WTC11 (cell line): ENCODE results near the gene KLHL29. TPM values are rescaled to one million over a fixed set of nuclear protein-coding genes. Genes with fewer than 3 reads are reported as not detected.

Experiments
- ATAC-seq: fragments of 200-7000 bp; cut with Tn5 transposase; 2 replicates; pipeline ENCODE4 v1.10.0; 2021; ENCODE audit warnings: mild to moderate bottlenecking, moderate library complexity
- CTCF ChIA-PET: fragments of 300-600 bp; sonication (Branson Sonifier 250); formaldehyde crosslinking; loops from one replicate; lab custom pipeline; 2021; ENCODE audit warnings: antibody characterized with exemption; lab: Charles Lee
- POLR2A ChIA-PET: fragments of 350-600 bp; sonication (Branson Sonifier 250); formaldehyde crosslinking; loops from one replicate; lab custom pipeline; 2021; ENCODE audit warnings: antibody characterized with exemption; lab: Charles Lee
- DNase-seq: peaks from one replicate; pipeline ENCODE4 v3.0.0; 2021; ENCODE audit warnings: low spot score
- H3K27ac Mint-ChIP-seq: 2 replicates; pipeline ENCODE4 v1.8.0; 2021; ENCODE audit warnings: mixed read lengths
- H3K27me3 Mint-ChIP-seq: 2 replicates; pipeline ENCODE4 v1.8.0; 2021; ENCODE audit warnings: low read depth, mild to moderate bottlenecking, moderate library complexity, mixed read lengths
- H3K36me3 Mint-ChIP-seq: 2 replicates; pipeline ENCODE4 v1.8.0; 2021; ENCODE audit warnings: mixed read lengths
- H3K4me1 Mint-ChIP-seq: 2 replicates; pipeline ENCODE4 v1.8.0; 2022; ENCODE audit warnings: mixed read lengths
- H3K4me3 Mint-ChIP-seq: 2 replicates; pipeline ENCODE4 v1.8.0; 2021; ENCODE audit warnings: mild to moderate bottlenecking, moderate library complexity, mixed read lengths
- H3K9me3 Mint-ChIP-seq: 2 replicates; pipeline ENCODE4 v1.8.0; 2021; ENCODE audit warnings: mixed read lengths
- CBFB ChIP-seq: sonication (generic); formaldehyde crosslinking; IDR thresholded peaks from 2 replicates; pipeline ENCODE4 v1.8.1; 2022; ENCODE audit warnings: mild to moderate bottlenecking, low read depth, missing genetic modification reagents
- E2F5 ChIP-seq: sonication (generic); formaldehyde crosslinking; IDR thresholded peaks from 2 replicates; pipeline ENCODE4 v1.8.1; 2022; ENCODE audit warnings: mild to moderate bottlenecking, moderate library complexity, missing genetic modification reagents
- ELF4 ChIP-seq: sonication (generic); formaldehyde crosslinking; IDR thresholded peaks from 2 replicates; pipeline ENCODE4 v1.8.1; 2022; ENCODE audit warnings: low read depth, mild to moderate bottlenecking, moderate library complexity, missing genetic modification reagents
- ERG ChIP-seq: fragments of 250-450 bp; sonication (Bioruptor Pico); IDR thresholded peaks from 2 replicates; pipeline ENCODE4 v1.8.0; 2021; ENCODE audit warnings: mild to moderate bottlenecking
- GABPB1 ChIP-seq: sonication (generic); formaldehyde crosslinking; IDR thresholded peaks from 2 replicates; pipeline ENCODE4 v1.8.1; 2023; ENCODE audit warnings: mild to moderate bottlenecking, missing genetic modification reagents
- IRF1 ChIP-seq: sonication (generic); formaldehyde crosslinking; IDR thresholded peaks from 2 replicates; pipeline ENCODE4 v1.8.0; 2023; ENCODE audit warnings: missing genetic modification reagents
- JAZF1 ChIP-seq: fragments of 250-450 bp; sonication (Bioruptor Pico); IDR thresholded peaks from 2 replicates; pipeline ENCODE4 v1.9.0; 2021; ENCODE audit warnings: moderate library complexity, mild to moderate bottlenecking, inconsistent platforms
- JUN ChIP-seq: sonication (generic); formaldehyde crosslinking; IDR thresholded peaks from 2 replicates; pipeline ENCODE4 v1.8.0; 2023; ENCODE audit warnings: mild to moderate bottlenecking, missing genetic modification reagents
- MLX ChIP-seq: sonication (generic); formaldehyde crosslinking; IDR thresholded peaks from 2 replicates; pipeline ENCODE4 v1.8.1; 2023; ENCODE audit warnings: mild to moderate bottlenecking, missing genetic modification reagents, moderate library complexity
- NFE2L1 ChIP-seq: sonication (generic); formaldehyde crosslinking; IDR thresholded peaks from 2 replicates; pipeline ENCODE4 v1.8.1; 2023; ENCODE audit warnings: missing genetic modification reagents
- NR1H2 ChIP-seq: sonication (generic); formaldehyde crosslinking; IDR thresholded peaks from 2 replicates; pipeline ENCODE4 v1.9.0; 2021; ENCODE audit warnings: mild to moderate bottlenecking, moderate library complexity, missing genetic modification reagents
- STAT6 ChIP-seq: sonication (generic); formaldehyde crosslinking; conservative IDR thresholded peaks from 2 replicates; pipeline ENCODE4 v1.8.1; 2023; ENCODE audit warnings: mild to moderate bottlenecking, low read depth, missing genetic modification reagents, moderate library complexity
- ZBTB21 ChIP-seq: sonication (generic); formaldehyde crosslinking; IDR thresholded peaks from 2 replicates; pipeline ENCODE4 v1.8.1; 2023; ENCODE audit warnings: mild to moderate bottlenecking, missing genetic modification reagents, borderline replicate concordance
- ZNF263 ChIP-seq: sonication (generic); formaldehyde crosslinking; IDR thresholded peaks from 2 replicates; pipeline ENCODE4 v1.8.1; 2022; ENCODE audit warnings: low read depth, mild to moderate bottlenecking, moderate library complexity, missing genetic modification reagents
- ZNF281 ChIP-seq: sonication (generic); formaldehyde crosslinking; IDR thresholded peaks from 2 replicates; pipeline ENCODE4 v1.8.0; 2023; ENCODE audit warnings: mild to moderate bottlenecking, missing genetic modification reagents
- ZNF416 ChIP-seq: fragments of 250-450 bp; sonication (Bioruptor Pico); IDR thresholded peaks from 2 replicates; pipeline ENCODE4 v1.9.0; 2021; ENCODE audit warnings: mild to moderate bottlenecking, inconsistent platforms
- ZNF532 ChIP-seq: fragments of 250-450 bp; sonication (Bioruptor Pico); IDR thresholded peaks from 2 replicates; pipeline ENCODE4 v1.9.0; 2021; ENCODE audit warnings: mild to moderate bottlenecking, borderline replicate concordance
- total RNA-seq: library from RNA; stranded (reverse); gene quantifications from 3 replicates; pipeline ENCODE4 v1.2.3, GENCODE V29; 2021

KLHL29 gene
- total RNA-seq, 1 experiment from 2014 or later, result 7.1 TPM

GRCh38 chr2:23476786-23477185 lies 91.8 kb downstream of the KLHL29 start:
- H3K4me3 Mint-ChIP-seq, result no peak overlapping the region
- peaks cover 27% of the 10 kb centered on the region for H3K27me3 Mint-ChIP-seq
- ChIA-PET POLR2A (no interaction called here), CTCF (interaction anchor here (0.9 kb wide), 1 partner anchor 88 kb away, joined by 3 read pairs; no protein-coding TSS in a partner anchor)
- no peaks in the 10 kb centered on the region for H3K9me3 Mint-ChIP-seq
- DNase-seq (no peak), ATAC-seq (no peak)
- no peaks in the 10 kb centered on the region; the same call in 1 of the 2 replicates for H3K36me3 Mint-ChIP-seq
- H3K4me1 Mint-ChIP-seq, result peaks cover 63% of the 10 kb centered on the region
- no peak for TF ChIP-seq ZBTB21 (CRISPR knock-in tag)
- TF ChIP-seq MLX (CRISPR knock-in tag), result no peak
- no peak for TF ChIP-seq STAT6 (CRISPR knock-in tag)
- TF ChIP-seq ERG (CRISPR knock-in tag), result no peak
- no peak overlapping the region for H3K27ac Mint-ChIP-seq

- no peaks in the 10 kb centered on the region for H3K9me3 Mint-ChIP-seq
- H3K4me3 Mint-ChIP-seq, result no peak overlapping the region
- peaks cover 63% of the 10 kb centered on the region for H3K4me1 Mint-ChIP-seq
- POLR2A ChIA-PET, result no interaction called here
- H3K27ac Mint-ChIP-seq, result no peak overlapping the region
- CTCF ChIA-PET, result interaction anchor here (0.9 kb wide), 1 partner anchor 87 kb away, joined by 3 read pairs; no protein-coding TSS in a partner anchor
- ATAC-seq (no peak), DNase-seq (no peak)
- H3K27me3 Mint-ChIP-seq, result peaks cover 27% of the 10 kb centered on the region
- H3K36me3 Mint-ChIP-seq, result no peaks in the 10 kb centered on the region; the same call in 1 of the 2 replicates
- TF ChIP-seq ZNF416 (CRISPR knock-in tag) (no peak), JAZF1 (CRISPR knock-in tag) (no peak), E2F5 (no peak), ELF4 (CRISPR knock-in tag) (no peak), CBFB (CRISPR knock-in tag) (no peak), IRF1 (CRISPR knock-in tag) (no peak), NFE2L1 (CRISPR knock-in tag) (no peak), ZBTB21 (CRISPR knock-in tag) (no peak), GABPB1 (CRISPR knock-in tag) (no peak), ZNF281 (CRISPR knock-in tag) (no peak), ZNF263 (CRISPR knock-in tag) (no peak), JUN (CRISPR knock-in tag) (no peak), ZNF532 (CRISPR knock-in tag) (no peak), STAT6 (CRISPR knock-in tag) (no peak), NR1H2 (CRISPR knock-in tag) (no peak)
Measured at GRCh38 chr2:23477392-23477791, 92.4 kb downstream of the KLHL29 start.
